Thyroid gland (tissue), 4 donors: Measurements from ENCODE around the gene XYLT2.

Experiments used
- POLR2A ChIP-seq, 2 donors: fragments of 450-650 bp; IDR thresholded peaks; one replicate each; pipeline ENCODE4 v1.6.1; 2017; ENCODE audit warnings: antibody characterized with exemption in 2 of 2, mild to moderate bottlenecking in 2 of 2, moderate library complexity in 1 of 2
- TF ChIP-seq, protein P1 (sequence below), 6 experiments: fragments of 200-600 bp in 3 of 6; fragments of 450-650 bp in 3 of 6; sonication (generic) in 3 of 6; IDR thresholded peaks; one replicate each; pipeline ENCODE4 v1.5.1; 2016 to 2019; ENCODE audit warnings: antibody characterized with exemption in 6 of 6, mild to moderate bottlenecking in 2 of 6, inconsistent platforms in 1 of 6, moderate library complexity in 1 of 6

DNA sequence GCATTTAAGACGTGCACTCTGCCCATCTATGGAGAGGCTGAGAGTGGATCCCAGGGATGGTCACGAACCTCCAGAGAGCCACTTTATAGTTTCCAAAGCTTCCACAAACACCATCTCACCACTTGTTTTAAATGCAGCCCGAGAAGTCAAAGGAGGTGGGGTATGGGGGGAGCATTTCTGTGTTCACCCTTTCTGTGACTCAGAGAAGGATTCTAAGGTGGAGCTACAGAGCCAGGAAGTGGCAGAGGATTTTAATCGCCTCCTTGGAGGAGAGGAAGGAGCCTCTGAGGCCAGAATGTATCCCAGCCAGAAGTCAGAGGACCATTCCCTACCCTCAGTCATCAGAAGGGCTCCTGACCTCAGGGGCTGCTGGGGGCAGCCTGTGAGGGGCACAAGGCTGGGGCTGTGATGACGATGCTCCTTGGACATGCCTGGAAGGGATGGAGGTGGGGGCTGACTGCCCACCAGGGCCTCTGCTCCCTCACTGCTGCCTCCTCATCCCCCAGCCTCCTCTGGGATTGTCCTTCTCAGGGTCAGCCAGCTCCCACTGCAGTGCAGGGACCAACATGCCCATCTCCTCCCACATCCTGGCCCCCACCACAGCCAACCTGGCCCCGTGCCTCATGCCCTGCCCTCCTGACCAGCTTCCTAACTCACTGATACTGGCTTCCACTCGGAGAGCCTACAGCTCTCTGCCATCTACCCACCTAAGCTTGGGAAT is 2.8 kb downstream of the XYLT2 start:
- TF ChIP-seq, protein P1, sequence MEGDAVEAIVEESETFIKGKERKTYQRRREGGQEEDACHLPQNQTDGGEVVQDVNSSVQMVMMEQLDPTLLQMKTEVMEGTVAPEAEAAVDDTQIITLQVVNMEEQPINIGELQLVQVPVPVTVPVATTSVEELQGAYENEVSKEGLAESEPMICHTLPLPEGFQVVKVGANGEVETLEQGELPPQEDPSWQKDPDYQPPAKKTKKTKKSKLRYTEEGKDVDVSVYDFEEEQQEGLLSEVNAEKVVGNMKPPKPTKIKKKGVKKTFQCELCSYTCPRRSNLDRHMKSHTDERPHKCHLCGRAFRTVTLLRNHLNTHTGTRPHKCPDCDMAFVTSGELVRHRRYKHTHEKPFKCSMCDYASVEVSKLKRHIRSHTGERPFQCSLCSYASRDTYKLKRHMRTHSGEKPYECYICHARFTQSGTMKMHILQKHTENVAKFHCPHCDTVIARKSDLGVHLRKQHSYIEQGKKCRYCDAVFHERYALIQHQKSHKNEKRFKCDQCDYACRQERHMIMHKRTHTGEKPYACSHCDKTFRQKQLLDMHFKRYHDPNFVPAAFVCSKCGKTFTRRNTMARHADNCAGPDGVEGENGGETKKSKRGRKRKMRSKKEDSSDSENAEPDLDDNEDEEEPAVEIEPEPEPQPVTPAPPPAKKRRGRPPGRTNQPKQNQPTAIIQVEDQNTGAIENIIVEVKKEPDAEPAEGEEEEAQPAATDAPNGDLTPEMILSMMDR (IDR thresholded peaks at IDR 0.05) = no peak
- no peak for TF ChIP-seq POLR2A (IDR thresholded peaks at IDR 0.05)
